HEK293T (cell line): ENCODE results near the gene CSNK2A2.

Experiments used
- FOXK2 ChIP-seq: fragments of 450-650 bp; IDR thresholded peaks from 2 replicates; pipeline ENCODE4 v1.6.1; 2016; ENCODE audit warnings: mild to moderate bottlenecking
- FOXM1 ChIP-seq: fragments of 450-650 bp; IDR thresholded peaks from 2 replicates; pipeline ENCODE4 v1.6.1; 2017; ENCODE audit warnings: mild to moderate bottlenecking, borderline replicate concordance
- L3MBTL2 ChIP-seq: fragments of 450-650 bp; conservative IDR thresholded peaks from 2 replicates; pipeline ENCODE4 v1.6.1; 2016; ENCODE audit warnings: mild to moderate bottlenecking
- ZNF384 ChIP-seq: fragments of 450-650 bp; IDR thresholded peaks from 2 replicates; pipeline ENCODE4 v1.6.1; 2016

DNA sequence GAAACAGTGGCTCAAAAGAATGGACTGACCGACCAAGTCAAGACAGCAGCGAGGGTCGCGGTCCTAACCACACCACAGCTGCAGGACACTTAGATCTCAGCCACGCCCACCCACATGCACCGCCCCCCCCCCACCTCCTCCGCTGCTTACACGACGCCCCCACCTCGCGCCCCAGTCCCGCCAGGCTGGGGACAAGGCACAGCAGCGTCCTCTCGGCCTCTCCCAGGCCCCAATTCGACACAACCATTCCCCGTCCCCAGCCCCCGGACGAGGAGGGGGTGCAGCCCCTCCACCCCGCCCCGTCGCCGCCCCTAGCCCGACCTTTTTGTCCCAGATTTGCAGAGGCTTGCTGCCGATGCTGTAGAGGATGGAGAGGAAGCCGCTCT lies 69.2 kb downstream of the CSNK2A2 start:
- TF ChIP-seq FOXM1, result no peak
- no peak for TF ChIP-seq FOXK2
- TF ChIP-seq ZNF384, result no peak
- TF ChIP-seq L3MBTL2, result no peak
